Osteoblast (primary cell): ENCODE data around the gene SCGB2B2. TPM values are rescaled to one million over a fixed set of nuclear protein-coding genes. Genes with fewer than 3 reads are reported as not detected.
"Not testable (repeated sequence)": the region's sequence is repeated elsewhere in the genome, so short reads cannot be mapped to it uniquely, and the experiment has no call there.

ENCODE experiments used
- DNase-seq: peaks from one replicate; pipeline ENCODE4 v3.0.0; 2011; ENCODE audit warnings: low spot score, mixed read lengths; ENCODE audit not compliant: insufficient read length; ENCODE audit errors: missing footprints
- H2AFZ ChIP-seq: 2 replicates; pipeline ENCODE4 v1.6.0; 2011; ENCODE audit warnings: mild to moderate bottlenecking, low read length
- H3K27ac ChIP-seq: 2 replicates; pipeline ENCODE4 v1.5.1; 2011; ENCODE audit warnings: mild to moderate bottlenecking, low read depth, low read length, moderate library complexity
- H3K27me3 ChIP-seq: 2 replicates; pipeline ENCODE4 v1.6.0; 2012; ENCODE audit warnings: mild to moderate bottlenecking, control low read depth, inconsistent platforms, low read length, moderate library complexity; ENCODE audit not compliant: insufficient read depth
- H3K36me3 ChIP-seq: 2 replicates; pipeline ENCODE4 v1.5.1; 2011; ENCODE audit warnings: mild to moderate bottlenecking, low read length, control low read depth, moderate library complexity; ENCODE audit not compliant: insufficient read depth
- H3K4me1 ChIP-seq: 2 replicates; pipeline ENCODE4 v1.5.1; 2011; ENCODE audit warnings: mild to moderate bottlenecking, low read length, control low read depth, moderate library complexity; ENCODE audit not compliant: insufficient read depth
- H3K4me2 ChIP-seq: 2 replicates; pipeline ENCODE4 v1.6.0; 2011; ENCODE audit warnings: mild to moderate bottlenecking, low read length; ENCODE audit not compliant: insufficient read depth
- H3K4me3 ChIP-seq: fragments of 200-600 bp; sonication (generic); 3 replicates; pipeline ENCODE4 v1.5.1; 2012; ENCODE audit warnings: mild to moderate bottlenecking, low read length, inconsistent platforms; ENCODE audit not compliant: insufficient read depth
- H3K79me2 ChIP-seq: 2 replicates; pipeline ENCODE4 v1.6.0; 2012; ENCODE audit warnings: mild to moderate bottlenecking, low read length, control low read depth, inconsistent platforms; ENCODE audit not compliant: insufficient read depth
- H3K9me3 ChIP-seq: 2 replicates; pipeline ENCODE4 v1.5.1; 2011; ENCODE audit warnings: low read depth, low read length, control low read depth
- H4K20me1 ChIP-seq: 2 replicates; pipeline ENCODE4 v1.6.0; 2012; ENCODE audit warnings: mild to moderate bottlenecking, low read length, control low read depth; ENCODE audit not compliant: insufficient read depth
- CTCF ChIP-seq: IDR thresholded peaks from 2 replicates; pipeline ENCODE4 v1.5.1; 2011; ENCODE audit warnings: mild to moderate bottlenecking, low read depth, low read length, moderate library complexity; ENCODE audit errors: extremely low read depth
- total RNA-seq: library from RNA; depleted of rRNA; stranded (reverse); fragments of >200 nt; gene quantifications from 2 replicates; pipeline ENCODE4 v1.2.3, GENCODE V29; 2012

Gene SCGB2B2
- total RNA-seq, 1 donor, result 0.36 TPM

GRCh38 chr19:34666958-34667265 is 10.0 kb downstream of the SCGB2B2 start:
- peak overlapping the region; percentile 68 for H3K4me3 ChIP-seq
- H3K27ac ChIP-seq, result no peak overlapping the region
- H3K79me2 ChIP-seq, result peaks cover 3% of the 10 kb centered on the region
- no peaks in the 10 kb centered on the region for H3K27me3 ChIP-seq
- no peak for DNase-seq
- H3K4me1 ChIP-seq, result no peaks in the 10 kb centered on the region
- no peaks in the 10 kb centered on the region for H3K36me3 ChIP-seq
- no peaks in the 10 kb centered on the region for H4K20me1 ChIP-seq
- H3K9me3 ChIP-seq, result no peaks in the 10 kb centered on the region
- H2AFZ ChIP-seq, result peak overlapping the region; percentile 77
- no peak for TF ChIP-seq CTCF
- peak overlapping the region; percentile 80 for H3K4me2 ChIP-seq

- peak; percentile 44 for DNase-seq
- no peak overlapping the region for H3K4me2 ChIP-seq
- H3K79me2 ChIP-seq, result peaks cover 3% of the 10 kb centered on the region
- H3K4me1 ChIP-seq, result no peaks in the 10 kb centered on the region
- H3K36me3 ChIP-seq, result no peaks in the 10 kb centered on the region
- no peaks in the 10 kb centered on the region for H4K20me1 ChIP-seq
- H3K9me3 ChIP-seq, result no peaks in the 10 kb centered on the region
- peak overlapping the region; percentile 77 for H2AFZ ChIP-seq
- TF ChIP-seq CTCF, result no peak
- H3K4me3 ChIP-seq, result no peak overlapping the region
- H3K27ac ChIP-seq, result no peak overlapping the region
- no peaks in the 10 kb centered on the region for H3K27me3 ChIP-seq
Measured at GRCh38 chr19:34666200-34666957, 10.6 kb downstream of the SCGB2B2 start.

GRCh38 chr19:34665275-34665674 is 11.7 kb downstream of the SCGB2B2 start:
- H3K27me3 ChIP-seq, H3K4me2 ChIP-seq, H4K20me1 ChIP-seq, H3K79me2 ChIP-seq, H3K4me1 ChIP-seq, H3K36me3 ChIP-seq, H3K27ac ChIP-seq, H2AFZ ChIP-seq, DNase-seq, H3K9me3 ChIP-seq, H3K4me3 ChIP-seq: not testable (repeated sequence)

GRCh38 chr19:34664870-34665269 is 12.1 kb downstream of the SCGB2B2 start:
- DNase-seq, result no peak
- H3K27ac ChIP-seq, result no peak overlapping the region
- no peaks in the 10 kb centered on the region for H3K36me3 ChIP-seq
- no peaks in the 10 kb centered on the region for H3K4me1 ChIP-seq
- H3K9me3 ChIP-seq, result no peaks in the 10 kb centered on the region
- H3K27me3 ChIP-seq, result no peaks in the 10 kb centered on the region
- TF ChIP-seq CTCF, result no peak
- H2AFZ ChIP-seq, result no peak overlapping the region
- H4K20me1 ChIP-seq, result no peaks in the 10 kb centered on the region
- H3K4me3 ChIP-seq, result no peak overlapping the region
- peaks cover 3% of the 10 kb centered on the region for H3K79me2 ChIP-seq
- H3K4me2 ChIP-seq, result no peak overlapping the region
